GM04504 (cell line): ENCODE results near the gene PREX1.
A peak's percentile ranks its signal among the peaks of the same experiment; 100 is the strongest.
"Not testable (repeated sequence)": the region's sequence is repeated elsewhere in the genome, so short reads cannot be mapped to it uniquely, and the experiment has no call there.

Experiments
- DNase-seq: peaks from one replicate; pipeline ENCODE4 v3.0.0-alpha.2; 2012; ENCODE audit warnings: low read depth

Gene PREX1

DNA sequence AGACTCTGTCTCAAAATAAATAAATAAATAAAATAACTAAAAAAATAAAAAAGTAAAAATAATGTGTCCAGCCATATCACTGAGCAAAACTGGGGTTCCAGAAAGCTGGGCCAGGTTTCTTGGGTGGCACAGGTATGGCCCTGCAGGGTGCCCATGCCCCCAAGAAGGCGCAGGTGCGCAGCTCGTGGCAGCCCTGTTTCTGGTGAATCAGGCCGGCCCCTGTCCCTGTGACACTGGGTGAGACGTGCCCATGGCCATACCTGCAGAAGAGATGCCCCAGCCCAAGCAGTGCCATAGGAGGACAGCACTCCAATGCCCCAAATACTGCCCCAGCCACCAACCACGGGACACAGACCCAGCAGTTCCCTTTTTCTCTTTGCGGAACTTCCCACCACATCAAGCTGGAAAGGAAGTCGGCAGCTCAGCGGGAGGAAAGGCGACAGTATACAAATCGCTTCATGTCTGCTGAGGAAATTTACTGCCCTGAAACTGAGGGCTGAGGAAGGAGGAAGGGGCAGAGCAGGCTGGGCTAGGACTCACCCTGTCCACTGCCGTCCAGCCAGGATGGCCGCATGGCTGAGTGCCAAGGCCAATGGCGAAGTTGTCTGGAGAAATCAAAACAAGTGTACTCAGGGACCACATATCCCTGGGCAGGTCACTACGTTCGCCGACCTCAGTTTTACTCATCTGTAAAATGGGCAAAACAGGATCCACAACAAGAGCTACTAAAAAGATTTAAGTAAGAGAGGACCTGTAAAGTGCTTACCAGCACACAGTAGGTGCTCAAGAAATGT, 55.4 kb downstream of the PREX1 start:
- no peak for DNase-seq

DNA sequence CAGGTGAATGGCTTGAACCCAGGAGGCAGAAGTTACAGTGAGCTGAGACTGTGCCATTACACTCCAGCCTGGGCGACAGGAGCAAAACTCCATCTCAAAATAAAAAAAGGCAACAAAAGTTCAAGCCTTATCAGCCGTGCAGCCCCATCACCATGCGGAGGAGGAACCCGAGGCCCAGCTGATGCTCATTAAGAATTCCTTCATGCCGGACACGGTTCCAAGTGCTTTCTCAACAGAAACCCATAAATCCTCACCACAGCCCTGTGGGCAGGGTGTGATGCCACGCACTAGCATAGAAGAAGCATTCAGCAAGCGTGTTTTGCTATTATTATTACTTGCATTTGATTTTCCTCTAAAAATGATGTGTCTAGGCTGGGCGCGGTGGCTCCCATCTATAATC, 56.3 kb downstream of the PREX1 start:
- DNase-seq, result peak; percentile 90

DNA sequence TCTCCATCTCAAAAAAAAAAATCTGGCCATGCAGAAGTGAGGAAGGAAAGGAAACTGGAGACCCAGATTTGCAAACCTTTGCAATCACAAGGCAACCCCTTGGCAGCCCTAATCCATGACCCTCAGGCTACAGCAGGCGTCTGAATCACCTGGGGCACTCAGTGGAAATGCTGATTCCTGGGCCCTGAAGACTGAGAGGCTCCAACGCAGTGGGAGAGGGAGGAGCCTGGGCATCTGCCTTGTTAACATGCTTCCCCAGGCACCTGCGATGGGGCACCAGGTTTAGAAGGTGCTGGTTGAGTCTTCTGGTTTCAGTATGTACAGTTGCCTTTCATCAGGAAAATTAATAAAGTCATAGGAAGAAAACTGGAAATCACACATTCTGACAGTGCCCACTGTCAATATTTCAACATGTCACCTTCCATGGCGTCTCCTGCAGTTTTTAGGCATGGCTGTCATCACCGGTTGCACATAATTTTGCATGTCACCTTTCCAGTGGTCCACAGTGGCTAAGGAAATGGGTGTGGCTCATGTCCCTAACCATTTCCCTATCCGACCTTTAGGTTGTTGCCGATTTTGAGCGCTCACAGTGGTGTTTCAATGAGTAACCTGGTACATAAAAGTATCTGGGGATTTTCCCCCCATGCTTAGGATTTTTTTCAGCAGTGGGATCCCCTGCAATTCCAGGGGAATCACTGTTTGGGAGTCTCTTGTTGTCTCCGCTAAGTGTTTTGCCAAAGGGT, 56.9 kb downstream of the PREX1 start:
- DNase-seq, result no peak

DNA sequence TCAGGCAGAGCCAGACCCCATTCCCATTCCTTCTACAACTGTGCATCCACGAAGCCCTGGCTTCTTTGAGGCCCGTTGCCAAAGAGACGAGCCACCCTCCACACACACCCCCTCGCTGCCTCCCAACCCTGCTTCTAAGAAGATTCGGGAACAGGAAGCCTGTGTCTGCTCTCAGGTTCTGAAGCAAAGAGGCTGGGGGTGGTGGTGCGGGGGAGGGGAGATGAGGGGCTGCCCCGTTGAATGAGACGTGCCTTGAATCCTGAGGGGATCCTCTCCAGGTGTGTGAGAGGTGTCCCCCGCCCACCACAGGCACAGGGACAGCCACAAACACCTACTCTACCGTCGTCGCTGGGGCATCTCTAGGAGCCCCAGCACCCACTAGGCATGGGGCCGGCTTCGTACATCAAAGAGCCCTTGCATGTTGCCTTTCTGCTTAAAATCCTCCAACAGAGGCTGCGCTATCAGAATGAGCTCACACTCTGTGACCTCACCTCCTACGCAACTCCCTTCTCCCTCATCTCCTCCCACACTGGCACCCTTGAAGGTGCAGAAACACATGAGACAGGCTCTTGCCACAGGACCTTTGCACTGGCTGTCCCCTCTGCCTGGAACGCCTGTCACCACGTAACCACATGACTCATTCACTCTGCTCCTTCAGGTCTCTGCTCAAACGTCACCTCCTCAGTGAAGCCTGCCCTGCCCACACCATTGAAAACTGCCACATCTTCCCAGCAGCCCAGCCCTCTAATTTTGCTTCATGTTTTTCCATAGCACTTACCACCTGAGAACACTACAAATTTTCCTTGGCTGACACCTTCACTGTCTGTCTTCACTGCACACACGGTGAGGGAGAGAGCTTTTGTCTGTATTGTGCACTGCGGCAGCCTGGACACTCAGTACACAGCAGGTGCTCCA, 58.5 kb downstream of the PREX1 start:
- DNase-seq, result no peak

DNA sequence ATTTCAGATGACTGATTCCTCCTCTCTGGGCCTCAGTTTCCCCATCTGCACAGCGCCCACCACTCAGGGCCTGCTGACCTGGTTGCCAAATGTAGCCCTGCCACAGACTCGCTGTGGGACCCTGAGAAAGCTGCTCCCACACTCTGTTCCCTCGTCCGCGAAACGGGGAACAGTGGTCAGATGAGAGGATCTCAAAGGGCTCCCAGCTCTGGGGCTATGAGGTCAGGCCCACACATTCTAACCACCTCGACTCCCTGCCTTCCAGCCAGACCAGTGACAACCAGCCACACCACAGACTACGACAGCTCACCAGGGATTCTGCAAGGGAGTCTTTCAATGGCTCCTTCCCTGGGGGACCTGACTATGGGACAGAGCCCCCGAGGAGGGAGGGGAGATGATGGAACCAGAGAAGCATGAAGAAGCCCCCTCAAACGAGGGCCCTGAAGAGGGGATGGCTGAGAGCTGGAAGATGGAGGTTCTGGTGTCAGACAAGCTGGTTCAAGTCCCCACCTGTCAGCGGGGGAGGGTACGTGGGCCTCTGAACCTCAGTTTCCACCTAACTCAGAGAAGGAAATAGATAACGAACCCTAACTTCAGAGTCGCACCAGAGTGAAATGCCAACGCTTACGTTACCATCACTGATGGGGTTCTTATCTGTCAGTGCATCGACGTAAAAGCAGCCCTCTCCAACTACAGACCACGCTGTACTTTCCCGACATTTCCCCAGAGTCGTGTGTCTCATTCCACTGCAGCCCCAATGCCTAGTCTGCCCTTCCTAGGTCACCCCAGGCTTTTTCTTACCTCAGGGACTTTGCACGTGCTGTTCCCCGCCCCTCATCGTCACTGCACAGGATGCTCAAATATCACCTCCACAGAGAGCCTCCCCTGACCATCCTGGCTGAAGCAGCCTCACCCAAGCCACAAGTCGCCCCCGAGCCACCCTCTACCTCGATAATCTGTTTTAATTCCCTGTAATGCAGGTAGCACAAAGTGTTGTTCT, 60.5 kb downstream of the PREX1 start:
- DNase-seq, result no peak

DNA sequence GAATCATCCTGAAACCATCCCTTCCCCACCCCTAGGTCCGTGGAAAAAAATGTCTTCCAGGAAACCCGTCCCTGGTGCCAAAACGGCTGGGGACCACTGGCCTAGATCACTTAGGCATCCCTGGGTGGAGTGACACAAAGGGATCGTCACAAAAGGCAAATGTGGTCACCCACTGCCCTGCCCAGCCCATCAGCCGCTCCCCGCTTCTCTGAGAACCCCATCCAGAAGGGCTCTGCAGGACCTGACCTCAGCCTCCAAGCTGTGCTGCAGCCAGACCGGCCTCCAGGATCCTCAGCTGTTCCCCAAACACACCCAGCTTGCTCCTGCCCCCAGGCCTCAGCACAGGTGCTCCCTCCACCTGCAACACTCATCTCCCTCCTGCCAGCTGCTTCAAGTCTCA, 61.6 kb downstream of the PREX1 start:
- DNase-seq, result no peak

DNA sequence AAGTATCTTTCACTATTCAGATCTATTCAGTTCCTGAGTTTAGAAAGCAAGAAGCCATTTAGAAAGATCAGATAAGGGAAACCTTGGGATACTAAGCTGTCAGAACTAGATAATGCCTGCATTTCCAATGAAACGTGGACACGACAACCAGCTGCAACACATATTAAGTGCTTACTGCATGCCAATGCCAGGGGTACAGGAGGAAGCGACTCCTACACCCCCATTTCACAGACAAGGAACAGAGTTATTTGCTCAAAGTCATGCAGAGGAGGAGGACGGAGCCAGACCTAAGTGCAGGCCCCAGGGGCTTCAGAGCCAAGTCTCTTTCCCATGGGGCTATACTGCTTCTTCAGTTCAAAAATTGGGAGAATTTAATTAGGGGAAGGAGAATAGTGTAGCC, 62.4 kb downstream of the PREX1 start:
- DNase-seq, result no peak

DNA sequence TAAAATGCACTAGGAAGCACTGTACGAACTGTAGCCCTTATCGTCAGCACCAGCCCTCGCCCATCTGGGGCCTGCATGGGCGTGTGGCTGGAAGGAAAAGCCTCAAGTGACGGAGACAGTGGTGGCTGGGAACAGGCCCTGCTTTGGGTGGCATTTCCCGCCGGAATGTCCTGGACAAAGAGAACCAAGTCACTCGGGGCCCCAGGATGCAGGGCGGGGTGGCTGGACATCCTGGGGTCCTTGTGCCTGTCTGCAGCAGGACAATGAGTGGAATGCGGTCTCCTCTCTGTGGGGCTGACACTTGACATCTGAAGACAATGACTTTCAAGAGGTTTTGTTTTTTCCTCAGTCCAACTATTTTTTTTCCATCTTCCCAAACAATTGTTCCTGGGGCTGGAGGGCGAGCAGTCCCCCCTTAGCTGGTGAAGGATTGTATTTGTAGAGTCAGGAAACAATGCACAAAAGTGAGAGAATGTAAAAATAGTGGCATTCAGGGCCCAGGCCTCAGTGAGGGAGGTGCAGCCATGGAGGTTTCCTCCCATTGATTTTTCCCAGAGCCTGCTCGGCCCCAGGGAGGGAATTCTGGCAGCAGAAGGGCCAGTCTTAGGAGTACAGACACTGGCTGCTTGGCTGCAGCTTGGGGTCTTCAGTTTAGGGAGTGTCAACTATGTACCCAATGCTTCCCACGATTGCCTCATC, 64.4 kb downstream of the PREX1 start:
- DNase-seq, result no peak

DNA sequence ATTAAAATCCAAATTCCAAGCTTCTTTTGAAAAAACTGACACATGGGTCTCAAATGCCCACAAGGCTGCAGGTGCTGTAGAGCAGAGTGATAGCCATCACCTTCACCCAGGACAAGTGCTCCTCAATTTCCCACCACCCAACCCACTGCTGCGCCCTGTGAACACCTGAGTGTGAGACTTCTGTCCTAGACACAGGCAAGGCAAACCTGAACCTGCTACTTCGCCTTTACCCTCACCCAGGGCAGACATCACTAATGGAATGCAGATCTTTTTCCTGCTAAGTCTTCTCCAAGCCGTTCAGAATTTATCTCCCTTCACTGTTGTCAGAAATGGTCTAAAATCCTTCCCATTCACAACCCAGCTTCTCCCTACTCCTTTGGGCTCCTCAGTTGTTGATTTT, 65.9 kb downstream of the PREX1 start:
- no peak for DNase-seq

DNA sequence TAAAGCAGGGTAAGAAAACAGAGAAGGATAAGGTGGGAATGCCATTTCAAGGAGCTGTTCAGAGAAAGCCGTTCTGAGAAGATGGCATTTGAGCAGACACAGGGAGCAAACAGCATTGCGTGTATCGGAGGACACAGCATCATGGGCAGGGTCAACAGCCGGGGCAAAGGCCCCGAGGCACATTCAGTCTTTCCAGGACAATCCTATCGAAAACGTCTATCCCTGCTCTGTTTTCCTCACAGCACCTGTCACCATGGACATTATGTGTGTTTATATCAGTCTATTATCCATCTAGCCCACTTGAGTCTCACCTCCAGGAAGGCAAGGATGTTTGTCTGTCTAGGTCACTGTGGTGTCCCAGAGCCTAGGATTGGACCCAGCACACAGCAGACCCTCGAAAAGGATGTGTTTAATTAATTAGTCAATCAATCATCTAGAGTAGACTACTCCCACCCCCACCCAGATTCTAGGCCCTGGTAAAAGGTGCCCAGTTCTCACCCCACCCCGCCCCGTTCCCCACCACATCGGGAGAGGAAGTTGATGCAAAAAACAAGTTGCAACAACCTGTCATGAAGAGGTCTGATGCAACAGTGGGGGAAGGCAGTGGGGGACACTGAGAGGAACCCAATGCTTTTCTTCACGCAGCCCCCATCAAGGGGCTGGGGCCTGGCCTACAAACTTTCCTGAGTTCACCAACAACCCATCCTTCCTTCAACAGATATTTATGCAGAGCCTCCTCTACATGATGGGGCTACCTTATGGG, 66.6 kb downstream of the PREX1 start:
- DNase-seq, result no peak

DNA sequence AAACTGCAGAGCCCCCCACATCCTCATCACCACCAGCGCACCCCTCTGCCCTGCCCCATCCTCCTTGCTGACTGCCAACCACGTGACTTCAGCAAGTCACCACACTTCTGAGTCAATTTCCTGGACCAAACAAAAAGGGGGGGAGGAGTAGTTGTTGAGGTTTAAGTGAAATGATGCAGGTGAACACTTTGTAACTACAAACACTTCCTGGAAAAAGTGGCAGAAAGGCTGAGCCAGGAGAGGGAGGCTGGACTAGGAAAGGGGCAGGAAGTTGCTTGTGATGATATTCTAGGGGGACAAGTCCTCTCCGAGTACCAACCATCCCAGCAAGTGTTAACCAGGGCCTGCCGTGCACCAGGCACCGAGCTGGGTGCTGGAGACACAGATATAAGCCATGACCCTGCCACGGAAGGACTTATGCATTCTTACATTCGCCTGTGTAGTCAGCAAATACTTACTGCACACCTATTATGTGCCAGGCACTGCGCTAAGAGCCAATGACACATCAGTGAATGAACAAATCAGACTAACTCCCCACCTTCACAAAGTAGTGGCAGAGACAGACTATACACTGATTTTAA, 67.3 kb downstream of the PREX1 start:
- DNase-seq, result no peak

DNA sequence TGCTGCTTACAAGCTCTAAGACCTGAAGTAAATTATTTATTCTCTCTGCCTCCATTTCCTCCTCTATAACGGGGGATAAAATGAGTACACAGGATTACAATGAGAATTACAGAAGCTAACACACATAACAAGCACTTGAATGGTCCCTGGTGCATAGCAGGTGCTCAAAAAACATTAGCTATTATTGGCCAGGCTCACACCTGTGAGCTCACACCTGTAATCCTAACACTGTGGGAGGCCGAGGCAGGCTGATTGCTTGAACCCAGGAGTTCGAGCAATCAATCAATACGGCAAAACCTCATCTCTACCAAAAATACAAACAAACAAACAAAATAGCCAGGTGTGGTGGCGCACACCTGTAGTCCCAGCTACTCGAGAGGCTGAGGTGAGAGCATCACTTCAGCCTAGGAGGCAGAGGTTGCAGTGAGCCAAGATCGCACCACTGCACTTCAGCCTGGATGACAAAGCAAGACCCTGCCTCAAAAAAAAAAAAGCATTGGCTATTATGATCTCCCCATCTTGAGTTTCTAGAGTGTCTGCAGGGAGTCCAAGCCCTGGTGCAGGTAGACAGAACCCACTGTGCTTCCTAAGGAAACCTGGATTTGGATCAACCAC, 68.1 kb downstream of the PREX1 start:
- DNase-seq, result no peak

DNA sequence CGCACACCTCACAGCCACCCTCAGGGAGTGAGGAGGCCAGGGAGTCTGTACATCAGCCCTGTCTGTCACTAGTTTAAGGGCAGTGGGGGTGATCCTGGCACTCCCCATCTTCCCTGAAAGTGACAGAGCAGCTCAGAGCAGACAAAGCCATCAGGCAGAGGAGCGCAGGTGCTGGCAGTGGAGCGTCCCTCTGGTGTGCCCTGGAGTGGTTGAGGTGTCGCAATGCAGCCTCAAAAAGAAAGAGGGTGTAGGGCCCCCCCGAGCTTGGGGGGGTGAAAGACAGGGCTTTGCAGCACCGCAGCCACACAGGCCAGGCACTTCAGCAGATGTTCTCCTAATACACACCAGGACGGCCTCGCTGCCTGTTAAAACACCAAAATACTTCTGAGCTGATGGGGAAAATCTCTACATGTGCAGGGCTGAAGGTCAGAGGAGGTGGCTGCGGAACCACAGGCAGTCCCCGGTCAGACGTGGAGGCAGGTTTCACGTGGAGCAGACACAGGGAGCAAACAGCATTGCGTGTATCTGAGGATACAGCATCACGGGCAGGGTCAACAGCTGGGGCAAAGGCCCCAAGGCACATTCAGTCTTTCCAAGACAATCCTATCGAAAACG, 69.5 kb downstream of the PREX1 start:
- no peak for DNase-seq

DNA sequence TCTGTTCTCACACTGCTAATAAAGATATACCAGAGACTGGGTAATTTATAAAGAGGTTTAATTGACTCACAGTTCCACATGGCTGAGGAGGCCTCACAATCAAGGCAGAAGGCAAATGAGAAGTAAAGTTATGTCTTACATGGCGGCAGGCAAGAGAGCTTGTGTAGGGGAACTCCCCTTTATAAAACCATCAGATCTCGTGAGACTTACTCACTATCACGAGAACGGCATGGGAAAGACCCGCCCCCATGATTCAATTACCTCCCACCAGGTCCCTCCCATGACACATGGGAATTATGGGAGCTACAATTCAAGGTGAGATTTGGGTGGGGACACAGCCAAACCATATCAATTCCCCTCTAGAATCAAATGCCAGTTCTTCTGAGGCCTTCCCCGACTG, 71.0 kb downstream of the PREX1 start:
- DNase-seq, result not testable (repeated sequence)

DNA sequence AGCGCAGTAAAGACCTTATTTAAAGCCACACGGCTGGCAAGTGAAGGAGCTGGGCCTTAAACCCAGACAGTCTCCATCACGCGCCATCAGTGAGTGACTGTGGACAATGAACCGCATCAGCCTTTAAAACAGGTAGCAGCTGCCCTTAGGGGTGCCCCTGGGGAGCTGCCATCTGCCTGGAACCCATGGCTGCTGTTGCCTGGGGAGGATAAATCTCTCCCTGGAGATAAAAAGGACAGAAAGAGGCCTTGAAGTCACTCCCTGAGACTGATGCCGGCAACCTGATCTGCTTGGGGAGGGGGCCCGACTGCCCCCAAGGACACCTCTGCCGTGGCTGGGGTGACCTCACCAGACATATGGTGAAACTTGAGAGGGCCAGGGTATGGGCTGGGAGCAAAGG, 73.5 kb downstream of the PREX1 start:
- no peak for DNase-seq

DNA sequence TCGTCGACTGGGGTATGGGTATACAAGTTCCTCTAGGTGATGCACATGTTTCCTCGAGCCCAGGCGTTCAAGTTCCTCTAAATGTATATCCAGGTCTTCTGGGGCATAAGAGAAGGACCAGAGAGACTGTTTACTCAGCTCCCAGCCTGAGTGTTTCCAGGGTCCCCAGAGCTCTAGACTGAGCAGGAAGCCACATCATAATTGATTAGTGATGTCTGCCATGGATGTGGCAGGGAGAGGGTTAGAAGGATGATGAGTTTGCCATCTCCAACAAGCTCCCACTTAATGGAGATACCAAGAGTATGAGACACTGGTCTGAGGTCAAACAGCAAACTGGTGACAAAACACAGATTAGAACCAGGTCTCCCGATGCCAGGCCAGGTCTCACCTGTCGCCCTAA, 74.8 kb downstream of the PREX1 start:
- no peak for DNase-seq

DNA sequence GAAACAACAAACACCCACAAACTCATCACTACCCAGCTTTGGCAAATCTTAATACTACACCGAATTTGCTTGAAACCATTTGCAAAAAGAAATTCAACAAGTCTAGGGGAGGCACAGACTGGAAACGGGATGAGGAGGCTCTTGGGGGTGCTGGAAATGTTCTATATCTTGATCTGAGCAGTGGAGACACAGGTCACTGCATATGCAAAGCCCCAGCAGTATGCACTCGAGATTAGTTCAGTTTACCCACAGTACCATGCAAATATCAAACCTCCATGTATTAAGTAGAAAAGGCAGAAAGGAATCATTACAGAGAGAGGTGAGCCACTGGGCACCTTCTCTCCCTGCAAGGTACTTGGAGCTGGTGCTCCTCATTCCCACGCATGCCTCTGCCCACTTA, 75.9 kb downstream of the PREX1 start:
- DNase-seq, result no peak

DNA sequence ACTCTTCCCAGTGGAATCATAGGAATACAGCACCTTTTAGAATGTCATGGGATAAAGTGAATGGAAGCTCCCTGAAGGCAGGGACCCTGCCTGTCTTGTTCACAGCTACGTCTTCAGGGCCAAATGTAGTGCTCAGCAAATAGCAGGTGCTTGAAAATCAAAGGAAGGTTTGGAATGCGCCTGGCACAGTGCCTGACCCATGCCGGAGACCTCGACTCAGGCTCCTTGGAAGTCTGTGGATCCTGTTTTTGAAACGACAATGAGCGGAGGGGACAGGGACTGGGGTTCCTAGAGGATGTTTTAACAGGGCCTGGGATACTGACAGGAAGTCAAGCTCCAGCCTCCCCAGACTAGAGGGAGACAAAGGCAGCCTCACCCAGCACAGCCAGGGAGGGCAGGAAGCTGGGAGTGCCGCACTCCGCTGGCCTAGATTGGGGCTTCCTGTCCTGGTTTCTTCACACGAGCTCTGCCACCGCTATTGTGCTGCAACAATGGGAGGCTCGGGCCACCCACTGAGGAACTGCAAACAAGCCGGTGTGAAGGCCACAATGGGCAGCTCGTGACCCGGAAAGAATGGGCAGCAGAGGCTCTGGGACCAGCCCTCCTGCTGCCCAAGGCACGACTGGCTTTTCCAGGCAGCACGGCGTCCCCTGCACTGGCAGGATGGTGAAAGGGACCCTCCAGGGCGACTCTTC, 76.7 kb downstream of the PREX1 start:
- DNase-seq, result no peak
